Measurements from ENCODE around the gene ZNF385B.
"Not testable (repeated sequence)": the region's sequence is repeated elsewhere in the genome, so short reads cannot be mapped to it uniquely, and the experiment has no call there.

The ZNF385B gene

DNA sequence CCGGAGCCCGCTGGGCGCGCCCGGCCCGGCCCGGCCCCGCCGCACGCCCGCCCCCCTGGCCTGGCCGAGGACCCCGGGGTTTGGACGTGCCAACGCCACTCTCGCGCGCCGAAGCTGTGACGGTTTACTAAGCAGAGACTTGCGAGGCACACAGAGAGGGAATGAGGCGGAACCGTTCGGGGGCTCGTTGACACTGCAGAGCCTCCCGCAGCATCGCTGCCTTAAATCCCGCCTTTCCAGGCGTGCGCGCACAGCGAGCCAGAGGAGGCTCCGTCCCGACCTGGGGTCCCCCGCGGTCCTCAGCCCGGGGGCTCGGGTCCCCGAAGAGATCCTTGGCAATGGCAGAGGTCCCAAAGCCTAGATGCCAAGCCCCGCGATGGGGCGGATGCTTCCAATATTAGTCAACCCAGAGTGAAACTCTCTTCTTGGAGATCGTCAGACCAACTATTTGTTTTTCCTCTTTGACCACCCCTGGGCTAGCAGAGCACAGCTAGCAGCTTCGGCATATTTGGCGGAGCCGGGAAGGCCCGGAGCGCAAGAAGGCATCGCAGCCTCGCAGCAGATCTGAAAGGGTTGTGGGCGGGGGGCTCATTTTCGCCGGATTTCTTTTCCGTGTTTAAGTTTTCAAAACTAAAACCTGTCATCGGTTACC lies at the start of gene ZNF385B:
Gene ZNF385B (minus strand): TSS at position 197 of the 652 bp plus-strand sequence.
- DNase-seq = no peak

DNA sequence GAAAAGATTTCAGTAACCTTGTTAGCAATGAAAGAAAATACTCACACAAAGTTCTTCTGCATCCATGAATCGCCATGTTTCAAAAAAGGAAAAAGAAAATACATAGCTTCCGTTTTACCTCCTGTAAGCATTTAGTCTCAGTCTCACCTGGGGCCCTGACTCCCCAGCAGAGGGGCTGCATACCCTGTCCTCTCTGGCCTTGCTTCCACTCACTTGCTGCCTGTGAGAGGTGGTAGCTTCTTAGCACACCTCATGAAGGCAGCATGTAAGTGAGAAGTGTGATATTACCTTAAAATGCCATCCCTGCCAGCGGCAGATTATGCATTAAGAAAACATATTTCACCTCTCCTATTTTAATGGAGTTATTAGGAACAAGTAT lies 49.3 kb upstream of the ZNF385B start:
- no peak for DNase-seq

- DNase-seq = no peak
Observed at GRCh38 chr2:179909845-179910734, 48.7 kb upstream of the ZNF385B start.

GRCh38 chr2:179900655-179901054 lies 39.2 kb upstream of the ZNF385B start:
- no peak for DNase-seq

DNA sequence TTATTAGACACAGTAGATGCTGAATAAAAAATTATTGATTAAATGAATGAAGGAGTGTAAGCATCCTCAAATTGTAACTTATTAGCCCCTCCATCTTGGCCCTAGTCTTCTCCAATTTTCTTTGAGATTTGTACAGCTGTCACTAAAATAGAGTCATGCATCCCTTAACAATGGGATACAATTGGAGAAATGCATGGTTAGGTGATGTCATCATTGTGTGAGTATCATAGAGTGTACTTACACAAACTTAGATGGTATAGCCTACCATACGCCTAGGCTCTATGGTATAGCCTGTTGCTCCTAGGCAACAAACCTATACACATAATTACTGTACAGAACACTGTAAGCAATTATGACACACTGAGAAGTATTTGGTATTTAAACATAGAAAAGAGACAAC lies 38.3 kb upstream of the ZNF385B start:
- no peak for DNase-seq

GRCh38 chr2:179898873-179899272 lies 37.5 kb upstream of the ZNF385B start:
- no peak for DNase-seq

- no peak for DNase-seq
Observed at GRCh38 chr2:179893616-179894015, 32.2 kb upstream of the ZNF385B start.

DNA sequence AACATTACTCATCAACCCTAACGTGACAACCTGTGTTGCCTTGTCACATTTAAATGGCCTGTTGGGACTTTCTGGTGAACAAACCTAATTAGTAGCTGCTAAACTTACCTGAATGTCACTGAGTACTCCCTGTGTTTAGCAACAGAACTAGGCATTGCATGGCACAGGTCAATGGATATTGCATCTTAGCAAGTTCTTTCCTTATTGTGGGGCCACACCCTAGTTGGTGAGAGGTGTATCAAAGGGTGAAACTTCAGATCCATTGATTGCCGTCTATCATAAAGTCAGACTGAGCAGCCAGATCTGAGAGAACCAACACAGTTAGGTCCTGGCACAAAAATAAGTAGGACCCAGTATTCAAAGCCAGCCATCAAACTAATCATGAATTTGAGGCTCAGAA lies 29.8 kb upstream of the ZNF385B start:
- DNase-seq = no peak

GRCh38 chr2:179890666-179891065 lies 29.3 kb upstream of the ZNF385B start:
- DNase-seq = no peak

DNA sequence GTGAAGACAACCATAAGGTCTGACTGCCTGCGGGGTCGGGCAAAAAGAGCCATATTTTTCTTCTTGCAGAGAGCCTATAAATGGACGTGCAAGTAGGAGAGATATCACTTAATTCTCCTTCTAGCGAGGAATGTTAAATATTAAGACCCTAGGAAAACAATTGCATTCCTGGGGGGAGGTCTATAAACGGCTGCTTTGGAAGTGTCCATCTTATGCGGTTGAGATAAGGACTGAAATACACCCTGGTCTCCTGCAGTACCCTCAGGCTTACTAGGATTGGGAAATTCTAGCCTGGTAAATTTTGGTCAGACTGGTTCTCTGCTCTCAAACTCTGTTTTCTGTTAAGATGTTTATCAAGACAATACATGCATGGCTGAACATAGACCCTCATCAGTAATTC lies 27.2 kb upstream of the ZNF385B start:
- DNase-seq = not testable (repeated sequence)

GRCh38 chr2:179884193-179884592 lies 22.8 kb upstream of the ZNF385B start:
- no peak for DNase-seq

DNA sequence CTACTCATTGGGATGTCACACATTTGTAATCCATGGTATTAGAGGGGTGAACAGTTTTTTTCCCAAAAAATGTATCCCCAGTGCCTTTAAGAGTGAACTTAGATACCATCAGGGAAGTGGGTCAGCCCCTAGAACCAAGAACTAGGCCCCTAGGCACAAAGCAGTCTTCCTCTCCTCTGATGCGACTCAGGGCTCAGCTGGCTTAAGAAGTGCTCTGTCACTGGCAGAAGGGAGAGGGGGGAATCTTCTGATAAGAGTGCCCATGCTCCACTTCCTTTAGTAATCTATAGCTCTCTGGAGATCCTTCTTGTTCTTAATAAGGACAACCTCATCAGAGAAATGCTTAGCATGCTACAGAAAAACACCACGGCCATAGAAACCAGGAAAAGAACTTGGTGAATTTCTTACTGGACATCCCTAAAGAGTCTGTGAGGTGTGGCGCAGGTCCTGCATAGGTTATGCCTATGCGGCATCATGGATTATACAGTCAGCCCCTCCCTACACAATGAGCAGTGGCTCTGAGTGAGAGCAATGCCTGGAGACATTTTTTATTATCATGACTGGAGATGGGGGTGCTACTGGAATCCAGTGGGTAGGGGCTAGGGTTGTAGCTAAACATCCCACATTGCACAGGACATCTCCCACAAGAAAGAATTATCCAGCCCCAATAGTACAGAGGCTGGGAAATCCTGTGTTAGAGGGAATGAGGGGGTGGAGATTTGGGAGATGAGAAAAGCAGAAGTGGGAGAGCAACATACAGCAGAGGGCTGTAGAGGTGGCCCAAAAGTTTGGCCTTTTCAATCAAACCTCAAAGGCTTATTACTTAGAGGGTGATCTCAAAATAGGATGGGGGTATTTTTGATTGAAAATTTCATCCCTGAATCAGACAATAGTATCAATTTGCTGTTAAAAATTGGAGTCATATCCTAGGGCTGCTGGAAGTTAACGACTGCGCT lies 21.7 kb upstream of the ZNF385B start:
- DNase-seq = no peak

GRCh38 chr2:179877601-179878364 lies 16.4 kb upstream of the ZNF385B start:
- DNase-seq = no peak

DNA sequence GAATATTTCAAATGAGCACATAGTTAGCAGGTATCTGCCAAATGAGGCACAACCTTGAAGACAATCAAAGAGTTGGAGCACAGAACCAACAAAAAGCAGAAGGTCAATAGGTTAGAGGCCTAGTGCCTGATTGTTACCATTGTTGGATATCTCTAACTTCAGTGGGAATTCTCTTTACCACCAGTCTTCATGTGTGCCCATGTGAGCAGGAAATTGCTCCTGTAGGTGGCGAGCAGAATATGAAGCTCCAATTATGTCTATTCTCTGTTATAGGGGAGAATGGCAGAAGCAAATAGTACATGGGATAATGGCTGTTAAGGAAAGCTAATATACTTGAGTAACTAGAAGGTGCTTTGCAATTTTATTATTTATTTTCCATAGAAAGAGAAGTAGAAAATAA lies 14.9 kb upstream of the ZNF385B start:
- no peak for DNase-seq

DNA sequence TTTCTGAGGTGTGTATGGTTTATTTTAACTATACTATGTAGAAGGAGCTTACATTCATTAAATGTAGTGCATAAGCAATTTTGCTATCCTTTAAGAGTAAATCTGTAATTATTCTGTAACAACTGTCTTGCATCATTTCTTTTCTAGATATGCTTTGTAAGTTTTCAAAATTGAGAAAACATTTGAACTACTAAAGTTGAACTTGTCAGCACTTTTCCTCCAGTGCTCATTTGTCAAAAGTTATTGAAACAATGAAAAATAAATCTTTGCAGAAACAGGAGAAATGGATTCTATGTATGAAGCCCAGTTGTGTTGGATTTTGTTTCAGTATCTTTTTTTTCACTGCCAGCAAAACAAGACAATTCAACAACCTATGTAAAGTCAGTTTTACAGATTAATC lies 14.5 kb upstream of the ZNF385B start:
- DNase-seq = no peak

DNA sequence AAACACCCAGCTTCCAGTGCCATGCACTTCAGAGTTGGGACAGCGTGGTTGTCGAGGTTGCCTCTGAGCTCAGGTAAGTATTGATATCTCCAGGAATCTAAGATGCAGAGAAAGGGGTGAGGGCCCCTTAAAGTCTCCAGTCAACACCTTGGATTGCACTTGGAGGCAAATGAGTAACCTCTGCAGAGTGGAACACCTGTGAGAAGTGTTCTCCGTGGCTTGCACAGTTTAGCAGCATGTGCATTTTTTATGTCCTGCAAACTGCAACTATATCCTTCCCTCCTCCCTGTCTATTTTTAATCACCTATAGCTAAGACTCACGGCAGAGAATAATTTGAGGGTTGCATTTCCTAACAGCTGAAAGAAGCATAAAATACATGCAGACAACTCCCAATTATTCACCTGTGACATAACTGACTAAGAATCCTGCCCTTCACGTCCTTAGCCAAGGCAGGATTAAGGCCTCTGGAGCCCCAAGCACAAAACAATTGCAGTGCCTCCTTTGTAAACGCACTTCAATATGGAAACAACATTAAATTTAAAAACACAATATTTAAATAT lies 1.6 kb upstream of the ZNF385B start:
- DNase-seq = no peak

DNA sequence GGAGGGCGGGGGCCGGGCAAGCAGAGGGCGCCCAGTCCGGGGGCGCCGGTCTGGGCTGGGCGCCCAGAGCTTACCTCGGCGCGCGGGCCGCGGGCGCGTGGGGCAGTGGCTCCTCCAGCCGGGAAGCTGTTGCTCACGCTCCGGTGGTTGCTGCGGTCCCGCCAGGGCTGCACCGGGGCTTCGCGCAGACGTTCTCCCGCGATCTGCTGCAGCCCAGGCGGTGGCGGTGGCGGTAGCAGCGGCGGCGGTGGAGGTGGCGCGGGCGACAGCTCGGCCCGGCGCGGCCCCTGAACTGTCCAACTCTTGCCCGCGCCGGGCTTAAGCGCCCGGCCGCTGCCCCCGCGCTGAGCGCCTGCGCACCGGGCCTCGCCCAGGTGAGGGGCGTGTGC lies 391 bp downstream of the ZNF385B start:
- DNase-seq = no peak

- no peak for DNase-seq
Observed at GRCh38 chr2:179860255-179861026, 971 bp downstream of the ZNF385B start.

GRCh38 chr2:179859523-179859922 lies 1.9 kb downstream of the ZNF385B start:
- DNase-seq = no peak

DNA sequence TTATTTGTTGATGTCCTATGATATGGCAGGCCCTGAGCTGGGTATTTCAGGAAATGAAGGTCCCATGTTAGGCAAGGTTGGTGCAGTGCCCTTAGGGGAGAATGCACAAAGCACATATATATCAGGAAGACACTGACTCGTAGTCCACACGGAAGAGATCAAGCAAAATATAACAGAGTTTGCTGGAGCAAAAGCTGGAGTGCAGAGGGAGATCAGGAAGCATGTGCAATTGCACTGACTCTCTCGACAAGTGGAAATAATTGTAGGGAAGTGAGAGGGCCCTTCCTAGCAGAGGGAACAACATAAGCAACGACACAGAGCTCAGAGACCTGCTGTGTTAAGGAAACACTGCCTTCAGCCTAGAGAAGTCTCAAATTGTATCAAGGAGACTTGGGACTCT lies 4.2 kb downstream of the ZNF385B start:
- DNase-seq = no peak

DNA sequence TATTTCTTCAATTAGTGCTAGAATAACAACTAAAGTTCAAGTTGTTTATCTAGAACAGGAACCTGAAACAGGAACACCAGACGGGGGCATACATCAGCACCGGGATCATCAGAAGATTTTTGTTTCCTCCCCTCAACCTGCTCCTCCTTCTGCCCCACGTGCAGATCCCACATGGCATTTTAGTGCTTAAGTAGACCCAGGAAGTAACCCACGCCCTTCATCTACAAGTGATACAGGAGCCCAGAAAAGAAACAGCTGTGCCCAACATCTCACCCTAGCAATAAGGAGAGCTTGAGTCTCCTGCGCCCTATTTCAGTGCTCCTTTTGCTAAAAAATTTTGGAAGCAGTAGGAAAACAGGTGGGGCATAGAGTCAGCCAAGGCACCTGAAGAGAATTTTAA lies 5.2 kb downstream of the ZNF385B start:
- DNase-seq = no peak

Data from amniotic stem cell (primary cell).